Stomach smooth muscle (tissue), 2 donors: ENCODE results near the gene NARS2.
"Not testable (repeated sequence)": the region's sequence is repeated elsewhere in the genome, so short reads cannot be mapped to it uniquely, and the experiment has no call there.

Experiments used
- H3K27ac ChIP-seq: one replicate; pipeline ENCODE4 v1.7.0; 2013; ENCODE audit warnings: mild to moderate bottlenecking, low read length, inconsistent platforms
- H3K27me3 ChIP-seq, 2 donors: one replicate each; pipeline ENCODE4 v1.7.0; 2013; ENCODE audit warnings: low read length in 2 of 2; ENCODE audit not compliant: insufficient read depth in 2 of 2, control insufficient read depth in 1 of 2
- H3K36me3 ChIP-seq, 2 donors: one replicate each; pipeline ENCODE4 v1.7.0; 2013; ENCODE audit warnings: low read length in 2 of 2; ENCODE audit not compliant: control insufficient read depth in 2 of 2, insufficient read depth in 2 of 2
- H3K4me1 ChIP-seq: one replicate; pipeline ENCODE4 v1.7.0; 2013; ENCODE audit warnings: low read length; ENCODE audit not compliant: control insufficient read depth, insufficient read depth
- H3K4me3 ChIP-seq, 2 donors: one replicate each; pipeline ENCODE4 v1.7.0; 2013; ENCODE audit warnings: low read length in 2 of 2
- H3K9ac ChIP-seq, 2 donors: one replicate each; pipeline ENCODE4 v1.7.0; 2013; ENCODE audit warnings: low read length in 2 of 2, mild to moderate bottlenecking in 1 of 2
- H3K9me3 ChIP-seq, 2 donors: one replicate each; pipeline ENCODE4 v1.7.0; 2013; ENCODE audit warnings: low read length in 2 of 2; ENCODE audit not compliant: control insufficient read depth in 2 of 2
- donor health status: healthy.
- donor health status: Pancreatic carcinoma.

The NARS2 gene

GRCh38 chr11:78520230-78520629, 54.4 kb downstream of the NARS2 start:
- H3K27ac ChIP-seq: no peak overlapping the region
- H3K9ac ChIP-seq: no peak overlapping the region
- no peaks in the 10 kb centered on the region for H3K9me3 ChIP-seq
- no peaks in the 10 kb centered on the region for H3K27me3 ChIP-seq
- H3K4me3 ChIP-seq: no peak overlapping the region
- no peaks in the 10 kb centered on the region for H3K4me1 ChIP-seq
- H3K36me3 ChIP-seq: no peaks in the 10 kb centered on the region

- Histone ChIP-seq H3K27ac (no peak overlapping the region), H3K4me3 (no peak overlapping the region), H3K9ac (no peak overlapping the region), H3K4me1 (no peaks in the 10 kb centered on the region), H3K9me3 (no peaks in the 10 kb centered on the region), H3K27me3 (no peaks in the 10 kb centered on the region), H3K36me3 (no peaks in the 10 kb centered on the region)
Measured at GRCh38 chr11:78516281-78516680, 58.4 kb downstream of the NARS2 start.

DNA sequence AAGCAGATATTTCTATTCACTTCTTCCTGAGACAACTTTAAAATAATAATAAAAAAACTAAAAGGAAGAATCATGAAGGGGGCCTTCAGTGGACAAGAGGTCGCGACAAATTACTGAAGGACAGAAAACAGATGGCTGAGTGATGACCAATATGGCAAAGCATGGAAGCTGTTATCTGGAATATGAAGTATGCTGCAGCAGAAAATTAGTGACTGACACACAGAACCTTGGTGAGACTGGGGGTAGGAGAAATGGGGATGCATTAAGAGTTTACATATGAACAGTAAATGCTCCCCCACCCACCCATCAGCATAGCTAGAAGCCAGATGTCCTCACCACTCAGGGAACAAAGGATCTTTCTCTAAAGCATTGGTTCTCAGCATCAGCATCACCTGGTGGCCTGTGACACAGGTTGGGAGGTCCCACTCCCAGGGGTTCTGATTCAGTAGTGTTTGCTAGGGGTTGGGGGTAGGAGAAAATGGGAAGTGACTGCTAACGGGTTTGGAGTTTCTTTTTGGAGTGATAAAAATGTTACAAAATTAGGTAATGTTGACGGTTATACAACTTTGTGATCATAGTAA, 59.7 kb downstream of the NARS2 start:
- Histone ChIP-seq H3K9me3 (peaks cover 0 to 2% of the 10 kb centered on the region in 2 donors), H3K4me3 (no peak overlapping the region), H3K36me3 (no peaks in the 10 kb centered on the region), H3K4me1 (no peaks in the 10 kb centered on the region), H3K27ac (no peak overlapping the region), H3K9ac (no peak overlapping the region), H3K27me3 (no peaks in the 10 kb centered on the region)

DNA sequence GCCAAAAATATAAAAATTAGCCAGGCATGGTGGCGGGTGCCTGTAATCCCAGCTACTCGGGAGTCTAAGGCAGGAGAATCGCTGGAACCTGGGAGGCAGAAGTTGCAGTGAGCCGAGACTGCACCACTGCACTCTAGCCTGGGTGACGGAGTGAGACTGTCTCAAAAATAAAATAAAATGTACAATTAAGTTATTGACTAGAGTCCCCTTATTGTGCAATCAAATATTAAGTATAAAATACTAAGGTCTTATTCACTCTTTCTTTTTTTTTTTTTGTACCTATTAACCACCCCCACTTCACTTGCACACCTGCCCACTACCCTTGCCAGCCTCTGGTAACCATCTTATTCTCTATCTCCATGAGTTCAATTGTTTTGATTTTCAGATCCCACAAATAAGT, 61.6 kb downstream of the NARS2 start:
- not testable (repeated sequence) for H3K9ac ChIP-seq, H3K4me3 ChIP-seq, H3K9me3 ChIP-seq, H3K27ac ChIP-seq, H3K36me3 ChIP-seq, H3K27me3 ChIP-seq, H3K4me1 ChIP-seq

DNA sequence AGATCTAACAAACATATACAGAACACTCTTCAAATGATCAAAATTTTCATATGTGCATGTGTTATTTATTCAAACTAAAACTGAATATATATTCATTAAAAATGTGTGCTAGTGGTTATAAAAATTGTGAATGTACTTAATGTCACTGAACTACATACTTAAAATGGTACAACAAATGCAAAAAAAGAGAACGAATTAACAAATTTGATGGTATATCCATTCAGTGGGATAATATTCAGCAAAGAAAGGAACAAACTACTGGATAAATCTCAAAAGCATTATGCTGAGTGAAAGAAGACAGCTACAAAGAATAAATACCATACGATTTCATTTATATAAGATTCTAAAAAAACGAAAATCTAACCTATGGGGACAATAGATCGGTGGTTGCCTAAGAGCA, 64.1 kb downstream of the NARS2 start:
- no peak overlapping the region for H3K9ac ChIP-seq
- H3K36me3 ChIP-seq: no peaks in the 10 kb centered on the region
- H3K27ac ChIP-seq: no peak overlapping the region
- H3K9me3 ChIP-seq: peaks cover 0 to 2% of the 10 kb centered on the region in 2 donors
- H3K4me3 ChIP-seq: no peak overlapping the region
- H3K27me3 ChIP-seq: no peaks in the 10 kb centered on the region
- no peaks in the 10 kb centered on the region for H3K4me1 ChIP-seq

DNA sequence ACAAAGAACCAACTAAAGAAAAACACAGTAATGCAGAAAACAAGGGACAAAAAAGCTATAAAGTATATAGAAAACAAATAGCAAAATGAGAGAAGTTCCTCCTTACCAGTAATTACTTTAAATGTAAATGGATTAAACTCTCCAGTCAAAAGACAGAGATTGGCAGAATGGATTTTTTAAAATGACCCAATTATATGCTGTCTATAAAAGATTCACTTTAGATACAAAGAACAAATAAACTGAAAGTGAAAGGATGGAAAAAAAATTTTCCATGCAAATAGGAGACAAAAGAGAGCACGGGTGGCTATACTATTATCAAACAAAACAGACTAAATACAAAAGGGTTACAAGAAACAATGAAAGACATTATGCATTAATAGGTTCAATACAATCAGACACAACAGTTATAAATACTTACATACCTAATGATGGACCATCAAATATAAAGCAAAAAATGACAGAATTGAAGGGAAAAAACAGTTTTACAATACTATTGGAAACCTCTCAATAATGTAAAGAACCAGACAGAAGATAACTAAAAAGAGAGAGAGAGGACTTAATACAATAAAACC, 64.6 kb downstream of the NARS2 start:
- H3K27me3 ChIP-seq: no peaks in the 10 kb centered on the region
- no peak overlapping the region for H3K4me3 ChIP-seq
- H3K27ac ChIP-seq: no peak overlapping the region
- H3K9me3 ChIP-seq: peaks cover 0 to 2% of the 10 kb centered on the region in 2 donors
- H3K36me3 ChIP-seq: no peaks in the 10 kb centered on the region
- no peaks in the 10 kb centered on the region for H3K4me1 ChIP-seq
- no peak overlapping the region for H3K9ac ChIP-seq

DNA sequence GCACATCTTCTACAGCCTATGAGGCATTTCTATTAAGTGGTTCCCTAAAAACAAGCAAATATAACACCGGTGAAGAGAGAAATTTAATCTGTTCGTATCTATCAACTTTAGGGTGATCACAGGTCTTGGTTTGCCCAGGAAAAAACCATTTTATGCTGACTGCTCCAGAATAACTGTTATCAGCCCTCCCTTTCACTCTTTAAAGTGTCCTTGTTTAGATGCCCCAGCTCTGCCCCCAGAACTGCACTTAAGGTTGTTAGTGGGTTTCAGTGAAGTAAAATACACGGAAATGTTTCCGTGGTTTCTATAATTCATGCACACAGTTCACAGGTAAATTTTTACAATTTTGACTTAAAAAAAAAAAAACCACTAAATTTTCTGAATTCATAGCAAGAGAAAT, 70.0 kb downstream of the NARS2 start:
- H3K9ac ChIP-seq: no peak overlapping the region
- no peaks in the 10 kb centered on the region for H3K4me1 ChIP-seq
- H3K4me3 ChIP-seq: no peak overlapping the region
- H3K36me3 ChIP-seq: no peaks in the 10 kb centered on the region
- no peaks in the 10 kb centered on the region for H3K27me3 ChIP-seq
- no peaks in the 10 kb centered on the region for H3K9me3 ChIP-seq
- no peak overlapping the region for H3K27ac ChIP-seq

GRCh38 chr11:78504181-78504580, 70.5 kb downstream of the NARS2 start:
- no peak overlapping the region for H3K4me3 ChIP-seq
- H3K27ac ChIP-seq: no peak overlapping the region
- H3K36me3 ChIP-seq: no peaks in the 10 kb centered on the region
- no peak overlapping the region for H3K9ac ChIP-seq
- H3K4me1 ChIP-seq: no peaks in the 10 kb centered on the region
- no peaks in the 10 kb centered on the region for H3K27me3 ChIP-seq
- H3K9me3 ChIP-seq: no peaks in the 10 kb centered on the region

GRCh38 chr11:78499971-78500370, 74.7 kb downstream of the NARS2 start:
- H3K27ac ChIP-seq: no peak overlapping the region
- H3K4me3 ChIP-seq: no peak overlapping the region
- H3K9me3 ChIP-seq: no peaks in the 10 kb centered on the region
- no peaks in the 10 kb centered on the region for H3K4me1 ChIP-seq
- H3K36me3 ChIP-seq: no peaks in the 10 kb centered on the region
- no peak overlapping the region for H3K9ac ChIP-seq
- no peaks in the 10 kb centered on the region for H3K27me3 ChIP-seq

DNA sequence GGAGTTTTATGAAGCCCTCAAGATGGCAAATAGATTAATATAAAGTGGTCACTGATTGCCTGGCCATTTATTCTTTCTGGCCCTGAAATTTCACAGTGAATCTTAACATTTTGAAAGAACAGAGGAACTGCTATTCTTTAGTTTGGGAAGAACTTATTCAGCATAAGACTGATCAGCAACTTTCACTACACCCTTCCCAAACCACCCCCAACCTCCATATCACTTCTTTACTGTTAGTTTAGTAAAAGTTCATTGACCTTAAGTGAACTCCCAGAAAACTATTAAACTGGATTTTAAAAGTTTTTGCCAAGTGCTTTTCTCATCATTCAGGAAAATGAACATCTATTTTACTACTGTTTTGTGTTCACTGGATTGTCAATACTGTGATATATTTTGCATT, 77.4 kb downstream of the NARS2 start:
- H3K9ac ChIP-seq: no peak overlapping the region
- no peaks in the 10 kb centered on the region for H3K4me1 ChIP-seq
- H3K36me3 ChIP-seq: no peaks in the 10 kb centered on the region
- H3K27me3 ChIP-seq: no peaks in the 10 kb centered on the region
- H3K4me3 ChIP-seq: no peak overlapping the region
- H3K27ac ChIP-seq: no peak overlapping the region
- H3K9me3 ChIP-seq: no peaks in the 10 kb centered on the region

GRCh38 chr11:78493413-78493975, 81.2 kb downstream of the NARS2 start:
- Histone ChIP-seq H3K27ac (no peak overlapping the region), H3K27me3 (no peaks in the 10 kb centered on the region), H3K4me3 (no peak overlapping the region), H3K9me3 (no peaks in the 10 kb centered on the region), H3K36me3 (no peaks in the 10 kb centered on the region), H3K4me1 (no peaks in the 10 kb centered on the region), H3K9ac (no peak overlapping the region)
